DMS153 treated with DMSO at 0.1 percent for 48 hours (cell line): Measurements from ENCODE around the gene OLFM4.

Experiments
- DNase-seq: peaks from one replicate; lab custom pipeline; 2025; ENCODE audit not compliant: unreplicated experiment; lab: John Stamatoyannopoulos, UW

The OLFM4 gene

DNA sequence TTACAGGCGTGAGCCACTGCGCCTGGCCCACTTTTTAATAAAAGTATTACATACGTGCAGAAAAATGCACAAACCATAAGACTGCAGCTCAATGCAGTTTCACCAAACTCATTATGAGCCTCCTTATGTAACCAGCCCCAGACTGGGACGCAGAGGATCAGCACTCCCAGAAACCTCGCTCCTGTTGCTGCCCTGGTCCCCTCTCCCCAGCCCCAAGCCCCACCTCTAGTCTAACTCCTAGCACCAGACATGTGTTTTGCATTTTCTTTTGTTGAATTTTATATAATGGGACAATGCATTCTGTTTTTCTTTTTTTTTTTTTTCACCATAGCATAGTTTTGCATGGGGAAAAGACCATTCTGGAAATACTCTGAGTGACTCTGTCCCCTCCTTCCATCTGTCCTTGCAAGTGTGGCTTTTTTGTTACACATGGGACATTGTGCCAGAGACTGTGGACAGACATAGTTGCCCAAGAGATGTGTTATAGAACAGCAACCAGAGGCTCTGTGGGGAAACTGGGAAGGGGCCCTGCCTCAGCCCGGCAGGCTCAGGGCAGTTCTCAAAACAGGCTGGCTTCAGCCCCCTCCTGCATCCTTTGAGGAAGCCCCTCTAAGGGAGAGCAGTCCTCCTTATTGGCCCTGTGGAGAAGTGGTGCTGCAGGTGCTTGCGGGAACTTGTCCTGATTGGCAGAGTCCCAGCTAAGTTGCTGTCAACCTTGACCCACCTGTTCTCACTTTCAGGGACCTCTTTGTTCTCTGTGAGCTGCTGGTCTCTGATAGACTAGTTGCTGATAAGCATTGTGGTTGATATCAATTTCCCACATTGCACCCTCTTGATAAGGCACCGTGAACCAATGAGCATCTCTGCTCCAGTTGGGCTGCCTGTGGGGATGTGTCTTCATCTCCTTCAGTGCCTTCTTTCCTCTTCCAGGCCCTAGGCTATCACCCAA lies 13.8 kb upstream of the OLFM4 start:
- DNase-seq, result no peak

- no peak for DNase-seq
Measured at GRCh38 chr13:53015971-53016370, 12.6 kb upstream of the OLFM4 start.

- DNase-seq, result no peak
Measured at GRCh38 chr13:53017433-53017970, 11.1 kb upstream of the OLFM4 start.

DNA sequence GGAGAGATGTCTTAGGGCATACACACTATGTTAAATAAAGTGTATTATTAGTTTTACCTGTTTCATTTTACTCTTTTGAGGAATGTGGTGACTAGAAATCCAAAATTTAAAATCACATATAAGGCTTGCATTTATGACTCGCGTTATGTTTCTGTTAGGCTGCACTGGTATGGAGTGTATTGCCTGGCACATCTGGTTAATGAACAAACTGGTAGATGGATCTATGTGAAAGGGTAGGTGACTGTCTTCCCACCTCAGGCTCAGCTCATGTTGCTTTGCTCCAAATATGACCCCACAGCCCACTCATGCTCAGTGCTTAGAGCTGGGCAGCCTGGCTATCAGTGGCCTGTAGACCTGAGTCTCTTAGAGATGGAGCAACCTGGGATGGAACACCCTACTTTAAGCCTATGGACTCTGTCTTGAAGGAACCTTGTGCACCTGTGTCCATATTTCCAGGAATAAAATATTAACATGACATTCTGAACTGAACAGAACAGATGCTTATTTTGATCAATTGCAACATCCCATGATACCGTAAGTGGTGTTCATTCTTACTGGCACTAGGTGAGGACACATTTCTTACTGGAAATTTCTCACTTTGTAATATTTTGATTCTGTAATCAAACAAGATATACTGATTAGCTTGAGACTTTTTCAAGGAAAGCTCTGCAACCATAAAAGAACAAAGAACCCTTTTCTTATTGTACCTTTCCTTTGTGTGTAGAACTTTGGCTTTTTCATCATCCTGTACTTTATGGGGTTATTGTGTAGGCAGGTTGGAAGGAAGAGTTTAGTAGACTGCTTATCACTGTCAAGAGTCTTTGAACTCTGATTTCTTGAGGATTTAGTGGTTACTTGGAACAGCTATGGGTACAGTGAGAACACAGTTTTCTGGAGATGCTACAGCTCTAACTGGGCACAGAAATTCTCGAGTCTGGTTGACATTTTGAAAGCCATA lies 9.6 kb upstream of the OLFM4 start:
- no peak for DNase-seq

DNA sequence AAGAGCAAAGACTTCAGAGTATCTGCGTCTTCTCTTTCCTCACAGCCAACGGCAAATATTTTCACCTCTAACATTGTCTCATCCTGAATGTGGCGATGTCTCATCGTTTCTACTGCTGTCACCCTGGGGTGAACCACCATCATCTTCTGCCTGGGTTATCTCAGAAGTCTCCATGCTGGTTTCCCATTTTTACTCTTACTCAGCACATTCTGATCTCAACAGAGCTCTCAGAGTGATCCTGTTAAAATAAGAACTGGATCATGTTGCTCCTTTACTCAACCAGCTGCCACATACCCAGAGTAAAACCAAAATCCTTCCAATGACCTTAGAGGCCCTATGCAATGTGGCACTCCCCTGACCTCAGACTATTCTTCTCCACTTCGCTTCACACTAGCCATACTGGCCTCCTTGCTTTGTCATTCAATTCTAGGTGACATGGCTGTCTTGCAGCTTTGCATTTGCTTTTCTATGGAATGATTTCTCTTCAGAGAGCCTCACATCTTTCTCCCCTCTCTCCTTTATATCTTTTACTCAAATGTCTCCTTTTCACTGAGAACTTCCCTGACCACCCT lies 7.8 kb upstream of the OLFM4 start:
- no peak for DNase-seq

DNA sequence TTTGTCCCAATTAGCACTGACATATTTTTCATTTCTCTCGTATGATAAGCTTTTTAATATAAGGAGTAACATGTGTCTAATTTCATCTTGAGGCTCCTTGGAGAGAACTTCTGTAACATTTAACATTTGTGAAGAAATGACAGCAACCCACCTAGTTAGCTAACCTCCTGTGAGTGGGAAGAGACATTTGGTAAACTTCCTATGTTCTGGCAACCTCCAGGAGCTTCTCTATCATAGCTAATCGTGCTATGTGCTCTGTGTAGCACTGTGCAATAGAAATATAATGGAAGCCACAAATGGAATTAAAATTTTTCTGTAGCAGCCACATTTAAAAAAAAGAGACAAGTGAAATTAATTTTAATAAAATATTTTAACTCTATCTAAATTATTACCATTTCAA lies 5.4 kb upstream of the OLFM4 start:
- DNase-seq, result no peak

DNA sequence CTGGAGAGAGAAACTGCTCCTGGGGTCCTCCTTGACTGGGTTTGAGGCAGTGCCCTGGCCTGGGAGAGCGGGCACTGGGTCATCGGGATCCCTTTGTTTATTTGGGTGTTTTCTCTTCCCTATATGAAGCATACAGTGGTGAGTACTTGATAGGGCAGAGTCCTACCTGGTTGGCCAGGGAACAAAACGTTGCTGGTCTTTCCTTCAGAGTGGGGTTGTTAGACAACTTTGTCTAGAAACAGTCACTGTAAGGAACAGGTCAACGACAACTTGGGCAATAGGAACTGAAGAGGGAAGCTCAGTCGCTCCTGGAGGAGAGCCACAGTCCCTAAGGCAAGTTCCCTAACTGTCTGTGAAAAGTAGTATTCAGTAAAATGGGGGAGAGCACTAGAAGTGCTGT lies 550 bp upstream of the OLFM4 start:
- no peak for DNase-seq

DNA sequence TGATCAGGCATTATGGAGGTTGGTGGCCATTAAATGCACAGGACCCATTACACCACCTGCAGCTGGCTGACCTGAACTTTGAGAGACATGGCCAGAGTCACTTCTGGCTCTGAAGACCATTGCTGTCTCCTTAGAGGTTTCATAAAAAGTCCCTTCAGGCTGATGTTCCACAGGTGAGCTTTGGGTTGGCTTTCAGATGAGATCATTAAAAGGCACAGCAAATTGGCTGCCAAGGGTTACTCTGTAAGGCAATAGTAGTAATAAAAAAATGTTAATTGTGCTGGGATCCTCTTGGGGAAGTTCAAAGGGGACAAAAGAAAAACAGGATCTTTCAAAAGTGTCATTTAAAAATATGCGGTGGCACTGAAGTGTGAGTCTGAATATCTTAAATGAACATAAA lies 4.2 kb downstream of the OLFM4 start:
- no peak for DNase-seq

DNA sequence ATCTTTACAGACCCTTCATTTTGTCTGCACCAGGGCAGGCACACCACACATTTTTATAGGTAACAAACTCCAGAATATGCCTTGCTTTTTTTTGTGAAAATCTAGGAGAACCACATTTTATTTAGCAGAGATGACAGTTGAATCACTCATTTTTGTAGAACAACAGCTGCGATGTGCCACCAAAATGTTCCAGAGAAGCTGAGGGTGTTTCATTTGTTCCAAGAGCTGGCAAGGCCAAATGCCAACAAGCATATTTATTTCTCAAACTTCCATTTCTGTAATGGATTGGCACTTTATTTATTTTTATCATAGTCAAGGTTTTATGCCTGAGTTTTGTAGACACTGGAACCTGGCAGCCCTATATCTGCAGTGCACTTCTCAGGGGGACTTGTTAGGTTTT lies 10.4 kb downstream of the OLFM4 start:
- DNase-seq, result no peak

DNA sequence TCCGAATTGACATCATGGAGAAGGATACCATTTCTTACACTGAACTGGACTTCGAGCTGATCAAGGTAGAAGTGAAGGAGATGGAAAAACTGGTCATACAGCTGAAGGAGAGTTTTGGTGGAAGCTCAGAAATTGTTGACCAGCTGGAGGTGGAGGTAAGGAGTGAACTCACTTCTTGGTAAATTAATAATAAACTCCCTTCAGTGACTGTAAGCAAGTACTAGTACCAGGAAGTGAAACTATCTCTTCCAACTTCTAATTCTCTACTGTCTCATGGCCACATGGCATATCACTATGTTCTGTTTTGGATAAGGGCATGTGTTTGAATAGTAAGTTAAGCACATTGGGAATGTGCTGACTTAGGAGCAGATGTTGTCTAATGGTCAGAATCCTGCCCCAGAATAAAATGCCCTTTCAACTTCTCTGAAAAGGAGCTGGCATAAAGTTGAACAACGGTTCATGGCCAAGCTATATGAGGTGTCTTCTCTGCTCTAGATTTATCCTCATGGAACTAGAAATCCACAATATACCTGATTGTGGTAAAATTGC lies 13.4 kb downstream of the OLFM4 start:
- no peak for DNase-seq

DNA sequence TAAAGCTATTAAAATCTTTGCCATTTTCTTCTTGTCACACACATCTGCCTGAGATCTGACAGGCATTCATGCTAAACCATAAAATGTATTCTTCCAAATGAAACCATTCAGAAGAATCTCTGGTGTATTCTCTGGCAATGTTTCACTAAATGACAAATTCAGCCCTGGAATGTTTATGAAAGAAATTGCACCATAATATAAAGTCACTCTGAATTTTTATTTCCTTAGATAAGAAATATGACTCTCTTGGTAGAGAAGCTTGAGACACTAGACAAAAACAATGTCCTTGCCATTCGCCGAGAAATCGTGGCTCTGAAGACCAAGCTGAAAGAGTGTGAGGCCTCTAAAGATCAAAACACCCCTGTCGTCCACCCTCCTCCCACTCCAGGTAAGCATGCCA lies 14.3 kb downstream of the OLFM4 start:
- no peak for DNase-seq

DNA sequence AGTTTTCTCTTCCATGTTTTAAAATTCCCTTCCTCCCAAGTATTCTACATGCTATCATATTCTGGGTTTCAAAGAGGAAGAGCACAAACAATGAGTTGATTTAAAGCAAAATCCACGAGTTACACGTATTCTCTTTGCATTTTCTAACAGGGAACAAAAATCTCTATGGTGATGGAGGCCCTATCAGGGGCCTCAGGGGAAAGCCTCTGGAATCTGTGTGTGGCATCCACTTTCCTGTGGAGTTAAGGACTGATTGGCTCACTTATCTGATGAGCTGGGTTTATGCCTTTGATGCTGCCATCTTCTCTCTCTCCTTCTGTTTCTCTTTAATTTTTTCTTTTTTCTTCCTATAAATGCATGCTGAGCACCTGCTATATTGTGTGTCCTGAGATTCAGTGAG lies 14.8 kb downstream of the OLFM4 start:
- no peak for DNase-seq

GRCh38 chr13:53045189-53045588 lies 16.6 kb downstream of the OLFM4 start:
- DNase-seq, result no peak

GRCh38 chr13:53048880-53049279 lies 20.3 kb downstream of the OLFM4 start:
- no peak for DNase-seq

- peak; percentile 26 for DNase-seq
Measured at GRCh38 chr13:53050151-53050550, 21.5 kb downstream of the OLFM4 start.

GRCh38 chr13:53052675-53053074 lies 24.1 kb downstream of the OLFM4 start:
- no peak for DNase-seq

DNA sequence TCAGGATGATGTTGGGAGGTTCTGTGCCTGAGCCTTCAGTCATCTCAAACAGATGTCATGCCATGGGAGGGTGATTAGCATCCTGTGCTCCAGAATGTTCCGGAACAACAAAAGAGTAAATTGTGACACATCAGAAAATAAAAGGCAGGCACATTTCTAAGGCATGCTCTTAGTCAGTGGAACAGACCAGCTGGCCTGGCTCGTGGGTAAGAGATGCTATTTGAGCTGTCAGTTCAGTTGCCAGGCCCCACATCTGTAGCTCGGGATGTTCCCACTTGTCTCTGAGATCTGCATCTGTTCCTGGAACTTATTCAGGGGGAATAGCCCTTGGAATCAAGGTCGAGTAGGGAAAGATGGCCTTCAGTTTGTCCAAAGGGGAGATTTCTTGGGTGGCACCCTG lies 26.0 kb downstream of the OLFM4 start:
- no peak for DNase-seq

DNA sequence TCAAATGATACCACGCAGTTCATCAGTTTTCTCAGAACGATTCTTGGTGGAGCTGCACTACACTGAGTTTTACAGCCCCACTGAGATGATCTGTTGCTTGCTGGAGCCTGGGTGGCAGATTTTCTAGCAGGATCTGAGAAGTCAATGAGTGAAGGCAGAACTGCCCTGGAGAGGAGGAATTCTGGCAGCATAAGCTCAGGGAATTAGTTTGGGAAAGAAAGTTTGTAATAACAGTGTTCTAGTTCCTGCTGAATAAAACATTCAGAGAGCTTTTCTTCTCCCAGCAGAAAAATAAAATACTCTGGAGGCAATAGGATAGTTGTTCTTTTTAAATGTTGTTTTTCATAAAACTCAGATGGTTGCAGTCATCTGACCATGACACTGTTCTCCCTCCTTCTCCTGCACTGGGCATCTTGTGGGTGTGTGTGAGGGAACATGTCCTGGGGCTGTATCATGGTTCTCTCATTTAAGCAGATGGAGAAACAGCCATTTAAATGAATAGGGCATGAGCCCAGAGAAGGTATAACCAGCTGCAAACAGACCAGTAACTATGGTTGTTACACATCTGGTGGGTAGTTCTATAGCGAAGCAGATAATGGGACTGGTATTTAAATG lies 29.6 kb downstream of the OLFM4 start:
- no peak for DNase-seq

DNA sequence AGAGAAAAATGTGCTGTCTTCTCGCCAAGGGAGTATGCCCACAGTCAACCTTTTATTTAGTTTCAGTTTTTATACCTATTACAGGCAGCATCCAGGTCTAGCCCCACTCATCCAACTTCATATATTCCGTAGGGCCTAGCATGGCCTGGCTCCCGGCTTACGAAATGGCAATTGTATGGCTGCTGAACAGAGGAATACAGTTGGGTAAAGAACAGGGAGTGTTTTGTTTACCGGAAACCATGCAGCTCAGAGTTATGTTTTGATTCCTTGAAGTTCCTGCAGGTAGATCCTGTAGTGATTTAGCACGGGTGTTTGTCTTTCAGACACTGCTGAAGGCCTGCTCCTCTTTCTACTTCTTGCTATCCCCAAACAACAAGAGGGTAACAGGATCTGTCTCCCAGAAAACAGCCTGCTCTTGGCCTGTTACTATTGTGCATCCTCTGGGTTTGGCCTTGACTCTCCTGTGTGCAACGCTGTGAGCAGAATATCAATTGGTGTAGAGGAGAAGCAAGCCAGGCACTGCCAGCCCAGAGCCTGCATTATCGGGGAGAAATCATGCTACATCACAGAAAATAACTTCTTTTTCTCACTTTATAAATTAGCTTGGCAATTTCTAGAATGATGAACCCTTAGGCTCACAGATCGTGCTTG lies 32.4 kb downstream of the OLFM4 start:
- DNase-seq, result no peak

DNA sequence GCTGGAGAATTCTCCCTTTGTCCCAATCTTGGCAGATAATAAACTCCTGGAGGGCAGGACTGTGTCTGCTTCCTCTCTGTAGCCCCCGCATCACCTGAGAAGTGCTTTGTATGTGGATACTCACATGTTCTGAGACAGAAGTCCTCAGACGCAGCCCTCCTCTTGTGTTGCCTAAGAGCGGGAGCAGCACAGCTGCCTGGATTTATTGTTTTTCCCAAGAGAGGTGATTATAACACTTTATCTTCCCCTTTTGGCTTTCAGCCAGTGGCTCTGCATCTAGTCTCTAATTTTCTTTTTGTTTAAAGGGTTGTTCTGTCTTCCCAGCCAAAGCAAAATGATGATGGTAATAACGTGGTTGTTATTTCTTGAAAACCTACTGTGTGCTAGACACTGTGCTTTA lies 36.1 kb downstream of the OLFM4 start:
- peak; percentile 18 for DNase-seq
